Osteocyte (in vitro differentiated cells): Measurements from ENCODE around the gene BPI. TPM values are rescaled to one million over a fixed set of nuclear protein-coding genes. Genes with fewer than 3 reads are reported as not detected.

Experiments used
- DNase-seq: peaks from one replicate; pipeline ENCODE4 v3.0.0; 2021; ENCODE audit warnings: mixed read lengths; ENCODE audit not compliant: unreplicated experiment; ENCODE audit errors: extremely low spot score
- H3K27ac Mint-ChIP-seq: one replicate; pipeline ENCODE4 v1.8.0; 2021; ENCODE audit warnings: mild to moderate bottlenecking, mixed read lengths; ENCODE audit not compliant: unreplicated experiment
- H3K27me3 Mint-ChIP-seq: one replicate; pipeline ENCODE4 v1.8.0; 2021; ENCODE audit warnings: mixed read lengths; ENCODE audit not compliant: unreplicated experiment
- H3K36me3 Mint-ChIP-seq: one replicate; pipeline ENCODE4 v1.8.0; 2021; ENCODE audit warnings: mixed read lengths; ENCODE audit not compliant: unreplicated experiment
- H3K4me1 Mint-ChIP-seq: one replicate; pipeline ENCODE4 v1.8.0; 2021; ENCODE audit warnings: mixed read lengths; ENCODE audit not compliant: unreplicated experiment
- H3K4me3 Mint-ChIP-seq: one replicate; pipeline ENCODE4 v1.8.0; 2021; ENCODE audit warnings: mild to moderate bottlenecking, moderate library complexity, mixed read lengths; ENCODE audit not compliant: unreplicated experiment
- H3K9me3 Mint-ChIP-seq: one replicate; pipeline ENCODE4 v1.8.0; 2021; ENCODE audit warnings: mixed read lengths; ENCODE audit not compliant: unreplicated experiment
- CTCF ChIP-seq: fragments of 200-600 bp; sonication (generic); IDR thresholded peaks from 2 replicates; pipeline ENCODE4 v1.5.0; 2021; ENCODE audit warnings: antibody characterized with exemption, mild to moderate bottlenecking, moderate library complexity
- total RNA-seq: library from RNA; stranded (reverse); gene quantifications from 2 replicates; pipeline ENCODE4 v1.2.1, GENCODE V29; 2021

The BPI gene
- total RNA-seq, 1 donor from 2014 or later = 8.5 TPM

GRCh38 chr20:38346247-38346651 is 42.3 kb downstream of the BPI start, which contains the start of gene LBP:
Gene LBP, plus strand, starts transcription at chr20:38346482. Its CDS starts 35 bp downstream, at chr20:38346517.
- Mint-ChIP-seq H3K9me3 (no peaks in the 10 kb centered on the region), H3K27ac (no peak within 1 kb of the TSS), H3K4me3 (no peak within 1 kb of the TSS), H3K4me1 (peaks cover 1% of the 10 kb centered on the region), H3K27me3 (peaks cover 27% of the 10 kb centered on the region), H3K36me3 (no peaks in the 10 kb centered on the region)
- no peak for DNase-seq
- no peak for TF ChIP-seq CTCF

- no peak for DNase-seq
- Mint-ChIP-seq H3K4me1 (peaks cover 1% of the 10 kb centered on the region), H3K9me3 (no peaks in the 10 kb centered on the region), H3K27me3 (peaks cover 27% of the 10 kb centered on the region), H3K36me3 (no peaks in the 10 kb centered on the region), H3K4me3 (no peak overlapping the region), H3K27ac (no peak overlapping the region)
- no peak for TF ChIP-seq CTCF
Observed at GRCh38 chr20:38346741-38347140, 42.8 kb downstream of the BPI start.

GRCh38 chr20:38349856-38350255 is 45.9 kb downstream of the BPI start:
- Mint-ChIP-seq H3K27ac (no peak overlapping the region), H3K36me3 (no peaks in the 10 kb centered on the region), H3K4me3 (no peak overlapping the region), H3K4me1 (peaks cover 1% of the 10 kb centered on the region), H3K9me3 (no peaks in the 10 kb centered on the region), H3K27me3 (peaks cover 22% of the 10 kb centered on the region)
- TF ChIP-seq CTCF = no peak
- DNase-seq = no peak

- no peak for TF ChIP-seq CTCF
- H3K4me1 Mint-ChIP-seq = no peaks in the 10 kb centered on the region
- H3K27me3 Mint-ChIP-seq = peaks cover 18% of the 10 kb centered on the region
- no peaks in the 10 kb centered on the region for H3K36me3 Mint-ChIP-seq
- no peak for DNase-seq
- H3K4me3 Mint-ChIP-seq = no peak overlapping the region
- no peaks in the 10 kb centered on the region for H3K9me3 Mint-ChIP-seq
- H3K27ac Mint-ChIP-seq = no peak overlapping the region
Observed at GRCh38 chr20:38350879-38351775, 47.2 kb downstream of the BPI start.

- Mint-ChIP-seq H3K4me1 (no peaks in the 10 kb centered on the region), H3K36me3 (no peaks in the 10 kb centered on the region), H3K27me3 (peaks cover 12% of the 10 kb centered on the region), H3K4me3 (no peak overlapping the region), H3K27ac (no peak overlapping the region), H3K9me3 (no peaks in the 10 kb centered on the region)
- no peak for DNase-seq
- no peak for TF ChIP-seq CTCF
Observed at GRCh38 chr20:38353316-38353715, 49.4 kb downstream of the BPI start.
